Measurements from ENCODE around the gene PITPNB.
A peak's percentile ranks its signal among the peaks of the same experiment; 100 is the strongest.

PITPNB gene

DNA sequence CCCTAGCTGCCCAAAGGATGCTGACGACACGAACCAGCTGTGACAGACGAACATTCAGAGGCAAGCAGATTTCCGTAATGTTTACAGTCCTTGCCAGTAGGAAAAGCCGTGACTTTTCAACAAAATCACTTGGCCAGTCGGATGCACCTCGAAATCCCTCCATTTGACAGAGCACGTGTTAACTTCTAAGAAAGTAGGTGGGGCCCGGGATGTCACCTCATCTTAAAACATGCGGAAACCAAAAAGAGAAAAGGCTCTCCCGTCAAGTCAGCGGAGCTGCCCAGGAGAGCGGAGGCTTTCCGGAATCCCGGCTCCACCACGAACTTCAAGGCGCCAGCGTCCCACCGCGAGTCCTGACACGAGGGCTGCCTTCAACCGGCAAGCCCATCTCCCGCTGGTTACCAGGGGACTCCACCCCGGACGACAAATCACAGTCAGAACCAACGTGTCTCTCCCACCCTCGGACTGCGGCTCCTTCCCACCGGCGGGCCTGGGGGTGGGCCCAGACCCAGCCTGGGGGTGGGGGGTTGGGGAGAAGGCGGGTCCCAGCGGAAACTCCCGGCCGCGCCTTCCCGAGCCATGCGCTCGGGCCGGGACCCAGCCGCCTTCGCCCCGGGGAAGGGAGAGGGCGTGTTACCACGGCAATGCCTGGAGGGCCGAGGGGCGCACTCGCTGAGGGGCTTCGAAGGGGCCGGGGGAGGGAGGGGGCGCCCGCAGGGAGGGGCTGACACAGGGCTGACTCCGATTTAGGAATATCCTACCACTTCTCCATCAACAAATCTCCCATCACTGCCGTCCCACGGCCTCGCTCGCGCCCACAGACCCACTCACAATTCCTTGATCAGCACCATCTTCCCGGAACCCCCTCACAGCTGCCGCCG is 475 bp downstream of the PITPNB start:
- peak; percentile 82 for DNase-seq

DNA sequence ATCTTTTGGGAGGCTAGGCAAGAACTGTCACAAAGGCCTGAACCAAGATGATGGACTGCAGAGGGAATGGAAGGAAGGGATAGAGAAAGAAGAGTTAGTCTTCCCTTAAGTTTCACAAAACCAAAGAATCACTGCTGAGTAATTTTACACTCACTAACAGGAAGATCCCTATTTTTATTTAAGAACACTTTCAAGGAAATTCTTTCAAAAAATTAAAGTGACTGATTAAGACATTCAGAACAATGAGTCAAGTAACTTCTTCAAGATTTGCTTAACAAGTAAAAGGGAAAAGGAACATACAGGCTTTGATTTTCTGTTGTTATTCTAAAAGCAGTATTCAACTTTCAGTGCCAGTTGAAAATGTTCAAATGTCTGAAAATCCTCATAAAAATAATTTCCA is 3.1 kb downstream of the PITPNB start:
- DNase-seq, result no peak

DNA sequence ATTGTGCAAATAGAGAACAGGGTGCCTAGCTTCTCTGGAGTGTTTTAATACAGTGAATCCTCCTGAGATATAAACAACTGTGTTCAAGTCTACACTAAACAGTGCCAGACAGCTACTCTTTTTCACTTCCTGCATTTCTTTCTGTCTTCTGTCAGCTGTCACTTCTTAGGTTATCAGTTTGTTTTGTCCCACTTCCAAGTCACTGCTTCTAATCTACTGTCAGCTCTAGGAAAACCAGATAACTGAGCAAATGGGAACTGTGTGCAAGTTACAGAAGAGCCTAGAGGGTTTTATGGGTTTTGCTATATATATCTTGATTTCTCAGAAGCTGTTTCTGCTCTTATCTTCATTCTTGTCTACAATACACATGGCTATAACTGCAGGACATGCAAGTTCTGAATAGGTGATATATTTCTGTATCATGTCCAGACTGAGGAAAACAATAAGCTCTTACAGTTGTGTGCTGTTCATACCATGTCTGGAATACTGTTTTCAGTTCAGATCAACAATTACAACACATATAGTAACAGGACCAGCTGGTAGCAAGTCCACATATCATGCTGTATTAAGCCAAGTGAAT is 5.8 kb downstream of the PITPNB start:
- DNase-seq, result no peak

DNA sequence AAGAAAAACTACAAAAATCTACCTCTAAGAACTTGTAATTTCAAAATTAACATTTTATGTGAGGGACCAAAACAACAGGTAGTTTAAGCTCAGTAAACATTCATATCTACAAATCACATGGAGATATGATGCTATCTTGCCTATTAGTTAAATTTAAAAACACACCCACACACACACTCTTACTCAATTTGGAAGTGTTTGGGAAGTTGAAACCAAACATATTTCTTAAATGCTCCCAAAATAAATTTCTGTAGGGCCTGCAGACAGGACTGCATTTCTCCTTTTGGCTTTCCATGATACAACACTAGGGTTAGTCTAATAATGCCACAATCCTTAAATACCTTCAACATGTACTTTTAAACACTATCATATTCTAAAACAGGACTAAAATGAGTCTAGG is 7.0 kb downstream of the PITPNB start:
- no peak for DNase-seq

DNA sequence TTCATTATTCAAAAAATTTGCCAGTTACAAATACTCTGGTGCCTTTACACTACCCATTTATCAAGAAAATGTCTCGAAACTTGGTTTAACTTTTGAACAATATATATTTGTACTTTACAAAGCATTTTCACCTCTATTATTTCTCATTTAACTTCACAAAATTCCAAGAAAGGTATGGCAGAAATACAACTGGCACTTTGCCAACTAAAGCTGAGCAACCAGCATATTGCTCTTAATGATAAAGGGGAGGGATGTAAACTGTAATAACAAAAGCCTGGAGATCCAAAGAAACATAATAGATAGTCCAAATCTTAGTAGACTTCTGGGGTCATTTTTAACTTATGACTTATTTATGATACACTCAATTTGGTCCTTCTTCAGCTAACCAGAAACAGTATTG is 7.7 kb downstream of the PITPNB start:
- peak; percentile 9 for DNase-seq

DNA sequence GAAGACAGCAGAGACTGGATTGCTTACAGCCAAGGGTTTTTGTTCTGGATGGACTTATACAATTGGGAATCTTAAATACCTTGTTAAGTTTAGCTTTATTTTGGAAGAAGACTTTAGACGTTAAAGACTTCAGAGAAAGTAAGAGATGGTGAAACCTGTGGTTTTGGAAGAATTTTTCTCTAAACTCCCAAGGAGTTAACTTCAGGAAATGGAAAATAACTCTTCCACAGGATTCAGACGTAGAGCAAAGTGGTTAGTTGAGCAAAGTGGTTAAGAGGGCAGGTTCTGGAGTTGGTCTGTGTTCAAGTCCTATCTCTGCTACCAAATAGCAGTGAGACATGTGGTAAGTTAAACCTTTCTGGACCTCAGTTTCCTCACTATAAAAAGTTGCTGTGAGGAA is 12.8 kb downstream of the PITPNB start:
- DNase-seq, result no peak

DNA sequence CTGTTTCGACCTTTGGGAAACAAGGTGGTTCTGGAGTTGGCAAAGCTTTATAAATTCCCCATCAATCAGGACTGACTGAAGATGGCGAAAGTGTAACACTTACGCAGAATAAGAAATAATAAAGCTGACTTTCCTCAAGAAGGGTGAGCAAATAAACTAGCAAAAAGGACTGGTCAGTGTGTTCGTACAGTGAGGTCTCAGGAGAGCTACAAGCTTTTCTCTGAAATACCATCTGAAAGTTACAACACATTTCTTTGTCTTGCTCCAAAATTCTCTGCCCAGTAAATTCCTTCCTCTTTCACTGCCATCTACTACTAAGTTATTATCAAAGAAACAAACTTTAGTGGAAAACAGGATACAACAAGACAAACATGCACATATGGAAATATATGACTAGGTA is 13.4 kb downstream of the PITPNB start:
- no peak for DNase-seq

DNA sequence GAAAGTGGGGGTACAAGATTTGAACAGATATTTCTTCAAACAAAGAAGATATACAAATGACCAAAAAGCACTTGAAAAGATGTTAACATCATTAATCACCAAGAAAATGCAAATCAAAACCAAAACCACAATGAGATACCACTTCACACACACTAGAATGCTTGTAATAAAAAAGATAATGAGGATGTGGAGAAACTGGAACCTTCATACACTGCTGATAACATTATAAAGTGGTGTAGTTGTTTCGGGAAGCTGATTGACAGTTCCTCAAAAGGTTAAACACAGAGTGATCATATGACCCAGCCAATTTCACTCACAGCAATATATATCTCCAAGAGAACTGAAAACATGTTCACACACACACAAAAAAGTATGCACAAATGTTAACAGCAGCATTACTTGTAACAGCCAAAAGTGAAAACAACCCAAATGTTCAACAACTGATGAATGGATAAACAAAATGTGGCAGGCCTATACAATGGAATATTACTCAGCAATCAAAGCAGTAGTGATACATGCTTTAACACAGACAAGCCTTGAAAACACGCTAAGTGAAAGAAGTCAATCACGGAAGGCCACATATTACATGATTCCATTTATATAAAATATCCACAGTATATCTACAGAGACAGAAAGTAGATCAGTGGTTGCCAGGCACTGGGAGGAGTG is 15.1 kb downstream of the PITPNB start:
- DNase-seq, result no peak

DNA sequence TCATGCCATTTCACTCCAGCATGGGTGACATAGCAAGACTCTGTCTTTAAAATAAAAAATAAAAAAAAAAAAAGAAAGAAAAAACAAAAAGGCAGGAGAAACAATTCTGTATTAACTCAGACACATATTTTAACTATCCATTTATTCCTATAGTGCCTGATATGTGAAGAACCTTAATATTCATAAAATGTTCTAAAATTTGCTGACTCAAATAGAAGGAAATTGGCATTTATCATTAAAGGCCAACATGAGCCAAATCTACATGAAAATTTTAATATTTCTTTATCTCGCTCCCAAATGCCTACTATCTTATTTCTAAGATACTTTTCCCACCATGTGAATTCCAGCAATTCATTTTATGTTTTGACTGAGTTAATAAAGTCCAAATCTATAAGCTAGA is 18.9 kb downstream of the PITPNB start:
- no peak for DNase-seq

DNA sequence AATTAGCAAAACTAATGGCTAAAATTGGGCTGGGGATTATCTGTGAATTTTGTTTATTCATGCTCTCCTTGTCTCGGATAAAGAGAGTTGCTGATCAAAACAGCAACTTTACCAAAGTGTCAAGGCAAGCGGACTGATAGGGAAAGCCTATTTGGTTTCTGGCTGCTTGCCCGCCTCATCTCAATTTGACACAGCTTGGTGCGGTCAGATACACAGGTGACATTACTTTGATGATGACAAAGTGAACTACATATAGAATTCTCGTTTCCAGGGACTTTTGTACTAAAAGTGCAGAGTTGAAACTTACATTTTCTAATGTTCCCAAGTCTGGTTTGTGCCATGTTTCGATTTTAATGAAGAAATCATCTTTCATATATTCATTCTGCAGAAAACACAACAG is 22.8 kb downstream of the PITPNB start:
- DNase-seq, result no peak

DNA sequence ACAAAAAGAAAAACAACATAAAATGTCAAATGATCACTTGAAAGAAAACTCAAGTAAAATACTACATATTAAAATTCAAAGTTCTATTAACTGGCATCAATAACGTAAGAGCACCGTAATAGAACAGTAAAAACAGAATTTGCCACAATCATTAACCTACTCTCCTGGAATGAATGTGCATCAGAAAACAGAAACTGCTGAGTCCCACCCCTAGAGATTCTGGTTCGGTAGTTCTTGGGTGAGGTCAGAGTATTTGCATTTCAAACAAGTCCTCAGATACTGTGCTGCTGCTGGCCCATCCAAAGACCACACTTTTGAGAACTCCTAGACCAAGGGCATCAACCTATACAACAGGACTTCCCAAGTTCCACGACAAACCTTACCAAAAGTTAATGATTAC is 23.5 kb downstream of the PITPNB start:
- no peak for DNase-seq

DNA sequence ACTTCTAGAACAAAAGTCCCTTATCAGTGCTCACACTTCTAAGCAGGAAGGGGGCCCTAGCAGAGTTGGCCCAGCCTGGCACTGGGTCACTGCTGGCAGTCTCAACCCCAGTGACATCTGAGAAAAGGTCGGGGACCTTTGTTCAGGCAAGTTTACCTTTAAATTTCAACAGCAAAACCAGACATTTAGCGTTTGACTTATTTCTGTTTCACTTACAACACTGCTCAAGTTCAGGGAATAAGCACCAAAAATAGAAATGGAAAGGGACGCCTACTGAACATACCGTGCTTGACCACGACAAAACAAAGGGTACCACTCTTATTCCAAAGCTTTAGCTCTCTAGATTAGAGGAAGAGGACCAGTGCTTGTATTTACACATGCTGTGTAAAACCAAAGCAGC is 26.2 kb downstream of the PITPNB start:
- no peak for DNase-seq

DNA sequence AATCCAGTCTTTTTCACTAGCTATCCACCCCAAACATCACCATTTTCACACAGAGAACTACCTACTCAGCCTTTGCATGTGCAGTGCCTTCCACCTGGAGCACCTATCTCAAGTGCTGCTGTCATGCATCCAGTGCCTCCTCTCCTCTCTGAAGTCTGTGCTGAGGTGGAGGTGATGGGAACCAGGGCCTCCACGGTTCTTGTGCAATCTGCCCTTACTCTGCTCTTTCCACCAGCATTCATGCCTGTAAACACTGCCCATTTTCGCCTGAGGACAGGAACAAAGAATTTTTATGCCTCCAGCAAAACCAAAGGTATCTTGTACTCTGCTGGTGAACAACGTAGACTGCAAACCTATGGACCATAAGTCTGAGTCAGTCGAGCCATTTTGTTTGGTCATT is 27.0 kb downstream of the PITPNB start:
- no peak for DNase-seq

DNA sequence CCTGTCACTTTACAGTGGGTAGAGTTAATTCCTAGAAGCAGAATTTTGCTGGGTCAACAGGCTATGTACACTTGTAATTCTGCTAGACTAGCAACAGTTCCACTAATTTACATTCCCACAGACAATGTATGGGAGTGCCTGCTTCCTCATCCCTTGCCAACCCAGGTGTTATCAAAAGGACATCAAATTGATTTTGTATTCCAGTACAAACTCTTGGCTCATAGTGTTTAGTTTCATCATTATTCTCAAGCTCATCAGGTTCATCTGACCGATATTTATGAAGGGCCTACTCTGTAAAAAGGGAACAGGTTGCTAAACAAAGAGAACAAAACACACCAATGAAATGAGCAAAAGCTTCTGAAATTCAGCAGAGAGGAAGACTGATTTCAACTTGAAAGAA is 30.7 kb downstream of the PITPNB start:
- DNase-seq, result no peak

DNA sequence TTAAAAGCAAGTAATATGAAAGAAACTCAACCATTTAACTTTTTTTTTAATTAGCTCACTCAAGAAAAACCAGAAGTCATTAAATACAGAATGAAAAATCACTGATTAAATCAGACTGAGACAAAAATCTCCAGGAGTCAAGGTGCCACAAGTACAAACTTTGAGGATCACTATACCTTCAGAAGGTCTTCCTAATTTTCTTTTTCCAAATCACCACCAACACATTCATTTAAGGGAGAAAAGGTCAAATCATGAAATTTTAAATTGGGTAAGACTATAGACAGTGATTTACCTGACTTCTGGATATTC is 32.3 kb downstream of the PITPNB start:
- DNase-seq, result no peak

DNA sequence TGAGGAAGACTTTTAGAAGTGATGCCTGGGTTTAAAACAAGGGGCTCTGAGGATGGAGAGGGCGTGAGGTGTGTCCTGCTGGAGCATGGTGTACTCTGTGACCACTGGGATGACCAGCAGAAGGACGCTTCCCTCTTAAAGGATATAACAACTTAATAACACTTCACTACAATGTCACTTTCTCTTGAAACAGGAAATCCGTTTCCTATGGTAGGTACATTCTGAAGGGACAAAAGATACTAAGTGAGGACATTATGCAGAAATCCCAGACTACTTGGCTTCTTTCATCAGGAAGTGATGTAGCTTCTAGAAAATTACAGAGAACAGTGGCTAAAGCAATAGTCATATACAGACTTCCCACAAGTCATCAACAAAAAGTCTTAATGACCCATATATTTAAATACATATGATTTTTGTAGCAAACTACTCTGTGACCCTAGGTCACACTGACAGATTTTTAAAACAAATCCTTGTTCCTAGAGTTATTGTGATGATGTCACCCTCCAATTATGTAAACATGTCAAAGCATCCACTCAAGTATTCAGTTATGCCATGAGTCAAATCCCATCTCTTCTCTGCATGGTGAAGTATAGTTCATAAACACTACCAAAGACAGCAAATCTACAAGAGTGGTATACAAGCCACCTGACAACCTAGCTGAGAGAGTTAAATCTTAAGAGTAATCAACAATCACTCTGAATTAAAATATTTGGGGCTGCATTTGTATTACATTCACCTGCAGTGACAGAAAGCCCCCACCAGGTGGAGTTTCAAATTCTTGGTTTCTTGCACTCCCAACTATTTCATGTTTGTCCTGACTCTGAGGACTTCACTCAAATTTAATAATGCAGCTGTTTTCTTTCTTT is 32.8 kb downstream of the PITPNB start:
- peak; percentile 53 for DNase-seq

DNA sequence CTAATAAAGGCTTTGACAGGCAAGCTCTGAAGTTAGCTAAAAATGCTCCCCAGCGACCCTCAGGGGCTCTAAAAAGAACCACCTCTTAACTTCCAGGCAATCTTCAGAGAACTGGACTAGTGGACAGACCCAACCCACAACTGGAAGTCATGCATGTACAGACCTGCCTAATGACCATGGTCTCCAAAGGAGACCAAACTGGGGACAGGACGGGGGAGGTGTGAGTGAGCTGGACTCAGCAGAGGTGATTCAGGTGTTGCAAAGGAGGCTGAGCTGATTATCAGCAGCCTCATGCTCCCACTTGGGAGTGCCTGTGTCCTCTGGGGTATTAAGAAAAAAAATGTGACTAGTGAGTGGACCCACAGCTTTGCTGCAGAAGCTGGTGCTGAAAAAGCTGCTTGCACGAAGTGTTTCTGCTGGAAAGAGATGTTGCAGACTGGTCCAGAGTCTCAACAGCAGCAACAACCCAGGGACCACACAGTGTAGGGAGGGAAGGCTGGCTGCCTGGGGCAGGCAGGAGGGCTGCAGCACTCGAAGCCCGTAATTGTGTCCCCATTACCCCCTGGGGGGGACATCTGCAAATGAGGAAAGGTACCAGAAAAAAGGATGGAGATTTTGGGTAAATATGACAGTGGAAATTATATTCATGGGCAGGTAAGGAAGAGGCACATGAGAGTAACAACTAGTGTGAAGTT is 35.3 kb downstream of the PITPNB start:
- peak; percentile 16 for DNase-seq

DNA sequence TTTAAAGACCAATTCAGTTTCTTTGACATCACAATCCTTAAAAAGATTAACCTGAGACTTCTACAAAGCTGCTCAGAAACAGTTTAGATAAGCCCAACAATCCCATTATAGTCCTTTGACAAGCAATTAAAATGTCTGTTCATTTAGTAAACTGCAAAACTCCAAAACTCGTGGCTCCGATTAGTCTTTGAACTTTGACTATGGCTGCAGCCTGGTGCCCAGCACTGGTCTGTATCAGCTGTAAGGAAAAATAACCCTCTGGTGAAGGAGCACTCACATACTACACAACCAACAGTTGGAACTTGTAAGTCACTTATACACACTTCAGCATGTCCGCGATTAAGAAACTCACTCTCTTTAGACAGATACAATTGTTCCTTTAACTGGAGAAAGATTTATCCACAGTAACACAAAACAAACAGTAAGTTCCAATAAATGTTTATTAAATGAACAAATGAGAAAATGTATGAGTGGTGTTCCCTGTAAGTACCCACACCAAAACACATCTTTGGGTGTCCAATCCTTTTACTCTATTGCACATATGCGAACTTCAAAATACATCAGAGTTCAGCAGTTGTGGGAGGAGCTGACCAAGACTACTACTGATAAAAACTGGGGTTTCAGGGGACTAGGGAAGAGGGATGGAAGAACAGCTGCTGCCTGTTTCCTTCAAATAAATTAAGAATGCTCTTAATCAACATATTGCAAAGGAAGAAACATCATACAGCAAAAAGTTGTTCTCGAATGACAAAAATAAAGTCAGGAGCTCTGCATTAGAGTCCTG is 36.4 kb downstream of the PITPNB start:
- no peak for DNase-seq

DNA sequence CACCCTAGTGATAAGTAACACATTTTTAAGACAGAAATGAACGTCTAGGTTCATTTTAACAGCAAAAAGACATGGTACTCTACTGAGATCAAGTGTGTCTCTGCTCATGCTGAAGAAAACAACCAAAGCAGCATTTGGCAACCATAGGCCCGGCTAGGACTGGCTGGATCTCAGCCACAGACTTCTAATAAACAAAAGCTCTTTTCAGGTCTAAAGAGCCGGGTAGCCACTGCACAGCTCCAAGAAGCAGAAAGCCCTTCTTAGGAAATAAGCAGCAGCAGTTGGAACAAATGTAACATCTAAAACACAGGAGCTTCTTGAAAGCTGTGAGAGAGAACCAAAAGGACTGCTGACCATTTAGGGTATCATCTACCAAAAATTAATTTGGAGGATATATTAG is 37.6 kb downstream of the PITPNB start:
- DNase-seq, result no peak

DNA sequence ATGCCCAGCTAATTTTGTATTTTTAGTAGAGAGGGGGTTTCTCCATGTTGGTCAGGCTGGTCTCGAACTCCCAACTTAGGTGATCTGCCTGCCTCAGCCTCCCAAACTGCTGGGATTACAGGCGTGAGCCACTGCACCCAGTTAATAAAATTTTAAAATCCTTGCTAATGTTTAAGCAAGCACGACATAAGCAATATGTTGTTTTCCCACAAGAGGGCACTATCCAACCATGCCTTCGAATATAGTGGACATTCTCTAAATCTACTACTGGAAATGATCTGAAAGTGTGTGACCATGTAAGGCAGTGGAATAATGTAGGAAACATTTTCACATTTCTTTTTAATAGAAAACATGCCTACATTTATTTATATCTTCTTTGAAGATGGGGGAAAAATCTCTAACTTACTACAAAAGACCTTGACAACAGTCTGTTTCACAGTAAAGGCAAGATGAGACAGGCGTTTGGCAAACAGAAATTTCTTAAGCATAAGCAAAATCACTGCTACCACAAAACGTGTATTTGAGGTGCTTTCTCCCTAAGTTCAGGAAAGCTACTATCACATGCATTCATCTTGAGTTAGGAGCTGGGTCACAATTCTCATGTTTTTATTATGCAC is 38.2 kb downstream of the PITPNB start:
- peak; percentile 64 for DNase-seq

DNA sequence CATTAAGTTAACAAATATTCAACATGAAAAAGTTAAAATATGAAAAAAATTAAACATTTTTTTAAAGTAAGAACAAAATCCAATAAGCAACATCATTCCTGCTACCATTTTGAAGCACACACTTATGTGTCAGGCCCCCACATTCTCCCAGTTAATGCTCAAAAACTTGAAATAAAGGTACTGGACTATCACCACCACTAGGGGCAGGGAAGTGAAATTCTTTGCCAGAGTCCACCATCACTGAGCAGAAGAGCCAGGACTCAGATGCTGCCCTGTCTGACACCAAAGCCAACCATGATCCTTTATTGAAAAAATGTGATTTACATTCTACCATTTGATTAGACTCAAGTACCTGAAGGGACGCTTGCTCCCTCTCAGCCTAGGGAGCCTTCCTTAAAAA is 39.1 kb downstream of the PITPNB start:
- peak; percentile 71 for DNase-seq

DNA sequence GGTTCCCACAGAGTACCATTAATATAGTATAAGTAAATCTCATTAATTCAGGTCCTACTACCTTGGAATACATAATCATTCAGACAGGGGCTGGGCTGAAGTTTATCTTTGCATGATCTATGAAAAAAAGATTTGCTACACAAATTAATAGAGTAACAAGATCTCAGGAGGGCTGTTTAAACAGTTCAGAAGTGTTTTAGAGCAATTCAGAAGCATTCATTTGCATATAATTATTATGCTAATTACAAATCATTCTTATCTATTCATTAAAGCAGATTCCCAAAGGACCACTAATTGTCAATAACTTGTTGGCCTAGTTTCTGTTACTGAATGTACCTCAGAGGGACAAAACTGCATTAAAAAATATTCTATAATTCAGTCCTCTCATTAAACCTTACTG is 40.5 kb downstream of the PITPNB start:
- peak; percentile 59 for DNase-seq

Data from NCI-H69 (cell line).